Measurements from ENCODE around the gene ZNF888.
"Not testable (repeated sequence)": the region's sequence is repeated elsewhere in the genome, so short reads cannot be mapped to it uniquely, and the experiment has no call there.

The ZNF888 gene

GRCh38 chr19:52948025-52948770, 25.0 kb upstream of the ZNF888 start:
- no peaks in the 10 kb centered on the region for H3K27me3 ChIP-seq (ENCODE audit: control insufficient read depth, insufficient read depth, low read length)
- H3K36me3 ChIP-seq (ENCODE audit: control insufficient read depth, insufficient read depth, low read length), result peaks cover 5% of the 10 kb centered on the region
- H3K79me2 ChIP-seq, result no peaks in the 10 kb centered on the region
- H3K4me3 ChIP-seq (ENCODE audit: low read depth, low read length), result no peak overlapping the region
- TF ChIP-seq, protein P1, sequence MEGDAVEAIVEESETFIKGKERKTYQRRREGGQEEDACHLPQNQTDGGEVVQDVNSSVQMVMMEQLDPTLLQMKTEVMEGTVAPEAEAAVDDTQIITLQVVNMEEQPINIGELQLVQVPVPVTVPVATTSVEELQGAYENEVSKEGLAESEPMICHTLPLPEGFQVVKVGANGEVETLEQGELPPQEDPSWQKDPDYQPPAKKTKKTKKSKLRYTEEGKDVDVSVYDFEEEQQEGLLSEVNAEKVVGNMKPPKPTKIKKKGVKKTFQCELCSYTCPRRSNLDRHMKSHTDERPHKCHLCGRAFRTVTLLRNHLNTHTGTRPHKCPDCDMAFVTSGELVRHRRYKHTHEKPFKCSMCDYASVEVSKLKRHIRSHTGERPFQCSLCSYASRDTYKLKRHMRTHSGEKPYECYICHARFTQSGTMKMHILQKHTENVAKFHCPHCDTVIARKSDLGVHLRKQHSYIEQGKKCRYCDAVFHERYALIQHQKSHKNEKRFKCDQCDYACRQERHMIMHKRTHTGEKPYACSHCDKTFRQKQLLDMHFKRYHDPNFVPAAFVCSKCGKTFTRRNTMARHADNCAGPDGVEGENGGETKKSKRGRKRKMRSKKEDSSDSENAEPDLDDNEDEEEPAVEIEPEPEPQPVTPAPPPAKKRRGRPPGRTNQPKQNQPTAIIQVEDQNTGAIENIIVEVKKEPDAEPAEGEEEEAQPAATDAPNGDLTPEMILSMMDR (IDR thresholded peaks at IDR 0.05), result no peak
- no peak overlapping the region for H3K9ac ChIP-seq
- H3K27ac ChIP-seq, result no peak overlapping the region
- H3K9me3 ChIP-seq (ENCODE audit: control insufficient read depth, low read length), result no peaks in the 10 kb centered on the region
- H3K4me2 ChIP-seq (ENCODE audit: low read length), result no peak overlapping the region
- H3K4me1 ChIP-seq, result no peaks in the 10 kb centered on the region
- no peak overlapping the region for H2AFZ ChIP-seq

DNA sequence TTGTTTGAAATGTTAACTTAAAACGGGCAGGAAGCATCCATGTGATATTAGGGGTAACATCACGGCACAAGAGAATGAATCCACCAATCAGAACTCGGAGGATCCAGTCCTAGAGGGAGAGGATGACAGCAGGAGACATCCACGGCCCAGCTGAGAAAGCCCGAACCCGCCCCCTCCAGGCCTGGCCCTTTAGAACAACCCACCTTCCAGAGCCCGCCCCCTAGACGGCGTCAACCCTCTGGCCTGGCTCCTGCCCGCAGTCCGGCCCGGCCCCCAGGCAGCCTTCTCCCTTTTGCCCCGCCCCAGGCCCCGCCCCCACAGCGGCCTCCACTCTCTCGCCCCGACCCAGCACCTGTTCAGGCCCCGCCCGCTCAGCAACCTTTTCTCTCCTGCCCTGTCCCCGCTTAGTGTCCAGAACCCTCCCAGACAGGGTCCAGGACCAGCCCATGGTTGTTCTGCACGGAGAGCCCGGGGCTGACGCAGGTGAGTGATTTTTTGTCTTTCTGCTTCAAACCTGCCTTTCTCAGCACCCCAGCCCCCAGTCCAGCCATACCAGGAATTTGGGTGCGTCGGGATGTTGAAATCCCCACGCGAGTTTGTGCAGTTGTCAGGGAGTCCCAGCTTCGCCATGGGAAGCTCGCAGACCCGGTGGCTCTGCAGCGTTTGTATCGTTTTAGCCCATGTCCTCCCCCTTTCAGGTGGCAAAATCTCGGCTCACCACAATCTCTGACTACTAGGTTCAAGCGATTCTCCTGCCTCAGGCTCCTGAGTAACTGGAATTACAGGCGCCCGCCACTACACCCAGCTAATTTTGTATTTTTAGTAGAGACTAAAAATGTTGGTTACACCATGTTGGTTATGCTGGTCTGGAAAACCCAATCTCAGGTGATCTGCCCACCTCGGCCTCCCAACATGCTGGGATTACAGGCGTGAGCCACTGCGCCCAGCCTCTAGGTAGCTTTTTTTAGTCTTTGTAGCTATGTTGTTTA, 23.4 kb upstream of the ZNF888 start:
- Histone ChIP-seq H2AFZ (no peak overlapping the region), H3K36me3 (ENCODE audit: control insufficient read depth, insufficient read depth, low read length) (peaks cover 5% of the 10 kb centered on the region), H3K4me1 (no peaks in the 10 kb centered on the region), H3K9me3 (ENCODE audit: control insufficient read depth, low read length) (no peaks in the 10 kb centered on the region), H3K4me3 (ENCODE audit: low read depth, low read length) (no peak overlapping the region), H3K27me3 (ENCODE audit: control insufficient read depth, insufficient read depth, low read length) (no peaks in the 10 kb centered on the region), H3K4me2 (ENCODE audit: low read length) (no peak overlapping the region), H3K79me2 (no peaks in the 10 kb centered on the region), H3K9ac (no peak overlapping the region), H3K27ac (no peak overlapping the region)
- TF ChIP-seq, protein P1 (IDR thresholded peaks at IDR 0.05), result no peak

DNA sequence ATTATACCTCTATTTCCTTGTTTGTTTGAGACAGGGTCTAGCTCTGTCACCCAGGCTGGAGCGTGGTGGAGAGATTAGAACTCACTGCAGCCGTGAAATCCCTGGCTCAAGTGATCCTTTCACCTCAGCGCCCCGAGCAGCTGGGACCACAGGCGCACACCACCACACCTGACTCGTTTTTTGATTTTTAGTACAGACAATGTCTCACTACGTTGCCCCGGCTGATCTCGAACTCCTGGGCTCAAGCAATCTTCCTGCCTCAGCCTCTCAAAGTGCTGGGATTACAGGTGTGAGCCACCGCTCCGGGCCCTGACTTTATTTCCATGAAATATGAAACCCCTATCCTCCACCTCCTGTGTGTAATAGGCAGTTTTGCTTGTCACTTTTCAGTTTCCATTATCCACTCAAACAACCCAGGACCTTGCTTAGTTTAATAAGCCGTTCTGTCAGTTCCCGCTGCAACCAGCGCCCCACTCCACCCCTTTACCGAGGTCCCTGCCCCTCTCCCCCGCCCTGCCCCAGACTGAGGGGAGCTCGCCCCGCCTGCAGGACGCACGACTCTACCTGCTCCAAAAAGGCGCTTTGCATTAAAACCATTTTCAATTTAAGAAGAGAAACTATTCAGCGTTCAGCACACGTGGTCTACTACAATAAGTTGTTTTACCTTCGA, 22.6 kb upstream of the ZNF888 start:
- H2AFZ ChIP-seq, result no peak overlapping the region
- no peaks in the 10 kb centered on the region for H3K79me2 ChIP-seq
- H3K27ac ChIP-seq, result no peak overlapping the region
- H3K9me3 ChIP-seq (ENCODE audit: control insufficient read depth, low read length), result no peaks in the 10 kb centered on the region
- TF ChIP-seq, protein P1 (IDR thresholded peaks at IDR 0.05), result no peak
- H3K36me3 ChIP-seq (ENCODE audit: control insufficient read depth, insufficient read depth, low read length), result peaks cover 5% of the 10 kb centered on the region
- H3K4me3 ChIP-seq (ENCODE audit: low read depth, low read length), result no peak overlapping the region
- H3K9ac ChIP-seq, result no peak overlapping the region
- no peak overlapping the region for H3K4me2 ChIP-seq (ENCODE audit: low read length)
- H3K27me3 ChIP-seq (ENCODE audit: control insufficient read depth, insufficient read depth, low read length), result no peaks in the 10 kb centered on the region
- H3K4me1 ChIP-seq, result no peaks in the 10 kb centered on the region

DNA sequence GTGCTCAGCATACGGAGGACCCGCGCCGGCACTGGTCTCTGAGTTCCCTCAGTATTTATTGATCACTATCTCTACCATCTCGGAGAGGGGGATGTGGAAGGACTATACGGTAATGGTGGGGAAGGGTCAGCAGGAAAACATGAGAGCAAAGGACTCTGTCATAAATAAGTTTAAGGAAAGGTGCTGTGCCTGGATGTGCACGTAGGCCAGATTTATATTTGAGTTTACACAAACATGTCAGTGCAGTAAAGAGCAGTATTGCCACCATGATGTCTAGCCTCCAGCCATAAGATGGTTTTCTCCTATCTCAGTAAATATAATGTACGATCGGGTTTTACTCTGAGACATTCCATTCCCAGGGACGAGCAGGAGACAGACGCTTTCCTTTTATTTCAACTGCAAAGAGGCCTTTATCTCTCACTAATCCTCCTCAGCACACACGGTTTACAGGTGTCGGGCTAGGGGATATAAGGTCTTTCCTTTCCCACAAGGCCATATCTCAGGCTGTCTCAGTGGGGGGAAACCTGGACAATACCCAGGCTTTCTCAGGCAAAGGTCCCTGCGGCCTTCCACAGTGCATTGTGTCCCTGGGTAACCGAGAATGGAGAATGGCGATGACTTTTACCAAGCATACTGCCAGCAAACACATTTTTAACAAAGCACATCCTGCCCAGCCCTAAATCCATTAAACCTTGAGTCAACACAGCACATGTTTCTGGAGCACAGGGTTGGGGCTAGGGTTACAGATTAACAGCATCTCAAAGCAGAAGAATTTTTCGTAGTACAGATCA, 21.7 kb upstream of the ZNF888 start:
- H3K36me3 ChIP-seq (ENCODE audit: control insufficient read depth, insufficient read depth, low read length); H2AFZ ChIP-seq; H3K4me2 ChIP-seq (ENCODE audit: low read length); H3K4me1 ChIP-seq; H3K9me3 ChIP-seq (ENCODE audit: control insufficient read depth, low read length); H3K79me2 ChIP-seq; H3K27me3 ChIP-seq (ENCODE audit: control insufficient read depth, insufficient read depth, low read length); H3K4me3 ChIP-seq (ENCODE audit: low read depth, low read length); H3K27ac ChIP-seq; H3K9ac ChIP-seq: not testable (repeated sequence)

All from parathyroid adenoma (tissue), 2 donors.